Retinal pigment epithelial cell (primary cell): ENCODE data around the gene PSMD4.

ENCODE experiments used
- DNase-seq: peaks from one replicate; pipeline ENCODE4 v3.0.0-alpha.2; 2010; ENCODE audit warnings: low read depth
- H3K4me3 ChIP-seq: 2 replicates; pipeline ENCODE4 v1.5.1; 2011; ENCODE audit warnings: mild to moderate bottlenecking, low read length, control low read depth, moderate library complexity
- CTCF ChIP-seq: conservative IDR thresholded peaks from 2 replicates; pipeline ENCODE4 v1.5.1; 2011; ENCODE audit warnings: low read depth, low read length, control low read depth, inconsistent platforms

PSMD4 gene

GRCh38 chr1:151251656-151252470, 2.7 kb upstream of the PSMD4 start:
- H3K4me3 ChIP-seq = no peak overlapping the region
- peak; percentile 93 for TF ChIP-seq CTCF
- DNase-seq = peak; percentile 69

- H3K4me3 ChIP-seq = peak overlapping the region; percentile 98
- no peak for TF ChIP-seq CTCF
- DNase-seq = no peak
Measured at GRCh38 chr1:151255381-151255780, 847 bp downstream of the PSMD4 start.

- DNase-seq = no peak
- H3K4me3 ChIP-seq = no peak overlapping the region
- no peak for TF ChIP-seq CTCF
Measured at GRCh38 chr1:151259351-151259750, 4.8 kb downstream of the PSMD4 start.

- no peak overlapping the region for H3K4me3 ChIP-seq
- no peak for DNase-seq
- TF ChIP-seq CTCF = no peak
Measured at GRCh38 chr1:151265446-151266236, 11.1 kb downstream of the PSMD4 start.

- TF ChIP-seq CTCF = no peak
- DNase-seq = no peak
- no peak overlapping the region for H3K4me3 ChIP-seq
Measured at GRCh38 chr1:151266315-151266714, 11.8 kb downstream of the PSMD4 start.

- TF ChIP-seq CTCF = no peak
- DNase-seq = no peak
Measured at GRCh38 chr1:151266821-151267220, 12.3 kb downstream of the PSMD4 start.

GRCh38 chr1:151267760-151268159, 13.2 kb downstream of the PSMD4 start:
- no peak for DNase-seq
- TF ChIP-seq CTCF = no peak
- H3K4me3 ChIP-seq = no peak overlapping the region

More at GRCh38 chr1:151266821-151267220, 12.3 kb downstream of the PSMD4 start:
- no peak overlapping the region for H3K4me3 ChIP-seq
